HT1080 (cell line): Measurements from ENCODE around the gene TBC1D7. TPM values are rescaled to one million over a fixed set of nuclear protein-coding genes. Genes with fewer than 3 reads are reported as not detected.

Experiments
- DNase-seq: peaks from one replicate; pipeline ENCODE4 v3.0.0-alpha.2; 2015; ENCODE audit warnings: low read depth
- polyA plus RNA-seq, 2 experiments: library from polyadenylated mRNA; depleted of rRNA; stranded (reverse); fragments of >200 nt; gene quantifications; 2 replicates each; pipeline ENCODE4 v1.2.3, GENCODE V29; 2015
- total RNA-seq: library from RNA; depleted of rRNA; stranded (reverse); fragments of >200 nt; shearing (Covaris generic); gene quantifications from 2 replicates; pipeline ENCODE4 v1.2.3, GENCODE V29; 2014; rRNA removed

TBC1D7 gene
- 19.2 and 22.6 TPM in 2 replicates for total RNA-seq
- polyA plus RNA-seq (2015; cell fraction: cytosol; rRNA removed), result 28.3 and 32.7 TPM in 2 replicates
- polyA plus RNA-seq (2015; cell fraction: nucleus; rRNA removed), result 16.4 and 27.3 TPM in 2 replicates

DNA sequence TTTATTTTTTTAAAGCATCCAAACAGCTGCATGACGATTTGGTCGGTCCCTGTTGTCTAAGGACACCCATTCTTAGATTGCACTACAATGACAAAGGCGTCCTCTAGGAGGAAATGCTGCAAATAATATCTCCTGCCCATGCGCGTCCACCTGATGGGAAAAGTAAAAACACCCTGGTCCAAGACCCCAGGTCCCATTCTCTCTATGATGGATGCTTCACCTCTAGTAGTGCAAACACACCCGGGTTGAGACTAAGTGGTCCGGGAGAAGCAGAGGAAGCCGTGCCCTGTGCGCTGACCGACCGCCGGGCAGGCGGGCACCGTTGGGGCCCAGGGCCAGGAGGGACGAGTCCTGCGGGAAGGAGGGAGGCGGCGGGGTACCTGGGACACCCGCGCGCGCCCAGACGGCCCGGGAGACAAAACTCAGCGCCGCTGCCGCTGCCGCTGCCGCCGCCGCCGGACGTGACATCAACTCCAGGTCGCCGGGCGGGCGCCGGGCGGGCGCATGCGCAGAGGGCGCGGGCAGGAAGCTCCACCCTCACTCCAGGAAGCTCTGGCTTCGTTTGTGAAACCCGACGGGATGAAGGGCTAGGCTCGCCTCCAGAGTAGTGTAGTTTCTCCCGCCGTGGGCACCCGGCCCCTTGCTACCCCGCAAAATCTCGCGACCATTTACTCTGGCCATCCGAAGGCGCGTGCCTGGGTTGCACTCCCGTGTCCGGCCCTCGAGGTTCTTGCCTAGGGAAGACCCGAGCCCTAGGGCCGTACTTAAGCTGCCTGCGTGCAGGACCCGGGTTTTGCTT, at the start of gene TBC1D7:
TBC1D7 (minus strand) TSS at position 462 of the 799 bp plus-strand sequence. CDS start 1,639 bp downstream, outside the sequence.
- peak; percentile 92 for DNase-seq

DNA sequence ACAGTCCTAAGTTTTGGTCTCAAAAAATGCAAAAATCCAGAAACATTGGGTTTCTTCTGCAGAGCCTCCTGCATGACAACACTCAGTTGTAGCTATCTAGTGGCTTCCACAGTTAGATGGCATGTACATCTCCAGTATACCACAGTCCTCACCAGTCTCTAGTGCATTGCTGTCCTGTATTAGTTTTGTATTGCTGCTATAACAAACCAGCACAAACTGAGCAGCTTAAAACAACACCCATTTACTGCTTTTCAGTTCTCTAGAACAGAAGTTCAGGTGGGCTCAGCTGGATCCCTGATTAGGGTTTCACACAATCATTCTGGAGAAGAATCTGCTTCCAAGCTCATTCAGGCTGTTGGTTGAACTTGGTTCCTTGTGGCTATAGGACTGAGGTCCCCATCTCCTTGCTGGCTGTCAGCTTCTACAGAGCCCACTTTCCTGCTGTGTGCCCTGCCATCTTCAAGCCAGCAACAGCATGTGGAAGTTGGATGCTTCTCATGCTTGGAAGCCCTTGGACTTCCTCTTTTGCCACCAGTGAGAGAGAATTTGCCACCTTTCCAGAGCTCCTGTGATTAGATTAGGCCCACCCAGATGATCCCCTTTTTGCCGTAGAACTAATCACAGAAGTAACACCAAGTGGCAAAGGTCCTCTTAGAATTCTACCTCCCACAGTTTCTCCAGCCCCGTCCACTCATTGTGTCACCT, 48.9 kb upstream of the TBC1D7 start:
- DNase-seq, result no peak

DNA sequence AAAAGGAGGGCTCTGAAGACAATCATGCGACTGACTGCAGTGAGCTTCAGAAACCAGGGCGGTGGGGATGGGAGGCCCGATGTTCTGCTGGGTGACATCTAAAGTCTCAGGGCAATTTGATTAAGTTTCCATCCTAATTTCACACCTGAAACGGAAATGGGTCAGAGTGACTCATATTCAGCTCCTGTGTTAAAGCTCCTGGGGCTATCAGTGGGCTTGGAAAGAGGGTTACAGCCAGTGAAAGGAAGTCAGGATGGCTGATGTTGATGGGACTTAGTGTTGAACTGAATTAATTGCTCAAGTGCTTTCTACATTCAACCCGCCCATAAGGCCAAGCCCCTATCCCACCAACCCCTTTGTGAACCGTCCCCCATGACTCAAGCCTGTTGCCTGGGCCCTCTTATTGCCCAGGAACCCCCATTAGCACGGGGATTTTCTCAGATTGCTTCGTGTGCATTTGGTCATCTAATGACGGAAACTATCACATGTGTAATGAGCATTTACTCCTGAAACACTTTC, 47.1 kb upstream of the TBC1D7 start:
- peak; percentile 26 for DNase-seq

DNA sequence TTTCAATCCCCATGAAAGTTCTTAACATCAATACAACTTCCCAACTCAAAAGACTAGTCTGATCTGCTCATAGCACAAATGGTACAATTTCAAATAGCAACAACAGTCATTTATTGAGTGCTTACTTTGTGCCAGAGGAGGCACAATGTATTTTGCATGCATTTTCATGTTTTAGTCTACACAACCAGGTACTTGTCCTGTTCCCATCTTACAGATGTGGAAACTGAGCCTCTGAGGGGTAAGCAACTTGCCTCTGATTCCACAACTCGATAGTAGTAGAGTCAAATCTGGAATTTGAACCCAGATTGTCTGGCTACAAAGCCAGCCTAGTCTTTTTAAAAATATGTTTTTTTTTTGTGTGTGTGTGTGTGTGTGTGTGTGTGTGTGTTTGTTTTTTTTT, 45.6 kb upstream of the TBC1D7 start:
- DNase-seq, result no peak

DNA sequence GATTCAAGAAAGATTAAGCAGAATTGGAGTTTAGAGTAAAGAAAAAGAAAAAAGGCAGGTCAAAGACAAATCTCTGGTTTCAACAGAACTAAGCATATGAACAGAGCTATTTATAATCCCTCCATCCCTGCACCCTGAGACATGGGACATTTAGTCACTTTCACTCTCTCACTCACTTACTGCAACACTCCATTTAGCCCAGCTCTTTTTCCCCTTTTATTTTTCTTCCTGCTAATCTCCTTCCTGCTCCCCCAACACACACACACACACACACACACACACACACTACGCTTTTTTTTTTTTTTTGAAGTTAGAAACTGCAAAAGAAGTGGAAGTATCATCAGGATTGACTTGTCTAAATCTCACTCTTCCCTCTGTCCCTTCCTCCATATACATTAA, 45.1 kb upstream of the TBC1D7 start:
- DNase-seq, result no peak

DNA sequence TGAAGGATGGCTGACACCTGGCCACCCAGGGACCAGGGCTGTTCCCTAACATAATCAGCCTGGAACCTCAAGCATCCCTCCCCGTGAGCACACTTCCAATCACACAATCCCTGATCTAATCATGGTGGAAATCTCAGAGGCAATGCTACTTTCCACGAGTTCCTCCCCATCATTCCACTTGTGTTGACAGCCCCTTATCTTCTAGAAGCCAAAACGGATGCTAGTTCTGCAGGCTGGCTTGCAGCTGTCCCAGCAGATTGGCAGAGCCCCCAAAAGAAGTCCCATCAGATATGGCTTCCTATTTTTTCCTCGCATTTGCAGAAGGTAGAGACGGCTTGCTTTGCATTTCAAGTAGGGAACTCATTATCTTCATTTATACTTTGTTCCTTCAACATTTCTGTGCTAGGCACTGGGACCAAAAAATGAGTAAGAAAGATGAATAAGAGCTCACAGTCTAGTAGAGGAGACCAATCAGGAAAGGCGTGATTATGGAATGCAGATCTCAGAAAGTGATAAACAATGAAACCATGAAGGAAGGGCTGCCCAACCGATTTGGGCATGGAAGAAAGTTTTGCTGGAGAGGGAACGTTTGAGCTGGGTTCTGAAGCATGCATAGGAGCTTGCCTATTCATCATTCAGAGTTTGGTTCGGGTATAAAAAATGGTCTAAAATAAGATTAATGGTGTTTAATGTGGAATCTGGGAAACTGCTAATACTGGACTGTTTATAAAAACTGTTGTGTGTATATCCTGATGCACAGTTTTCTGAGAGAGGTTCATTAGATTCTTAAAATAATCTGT, 44.6 kb upstream of the TBC1D7 start:
- no peak for DNase-seq

DNA sequence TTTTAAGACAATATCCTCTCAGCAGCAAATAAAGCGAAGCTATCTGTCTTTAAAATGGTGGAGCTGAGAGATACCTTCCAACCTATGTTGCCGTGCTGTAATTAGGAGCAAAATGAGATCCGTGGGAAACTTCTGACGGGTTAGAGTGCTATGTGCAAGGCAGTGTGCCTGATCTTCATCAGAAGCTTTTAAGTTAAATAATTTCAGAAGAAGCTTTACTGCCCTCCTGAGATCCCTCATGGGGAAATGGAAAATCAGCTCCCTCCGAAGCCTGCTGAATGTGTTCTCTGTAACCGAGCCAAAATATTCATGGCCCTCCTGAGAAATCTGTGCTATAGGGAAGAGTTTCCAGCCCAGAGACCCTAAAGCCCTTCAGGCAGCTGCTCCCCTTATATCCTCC, 43.7 kb upstream of the TBC1D7 start:
- no peak for DNase-seq

DNA sequence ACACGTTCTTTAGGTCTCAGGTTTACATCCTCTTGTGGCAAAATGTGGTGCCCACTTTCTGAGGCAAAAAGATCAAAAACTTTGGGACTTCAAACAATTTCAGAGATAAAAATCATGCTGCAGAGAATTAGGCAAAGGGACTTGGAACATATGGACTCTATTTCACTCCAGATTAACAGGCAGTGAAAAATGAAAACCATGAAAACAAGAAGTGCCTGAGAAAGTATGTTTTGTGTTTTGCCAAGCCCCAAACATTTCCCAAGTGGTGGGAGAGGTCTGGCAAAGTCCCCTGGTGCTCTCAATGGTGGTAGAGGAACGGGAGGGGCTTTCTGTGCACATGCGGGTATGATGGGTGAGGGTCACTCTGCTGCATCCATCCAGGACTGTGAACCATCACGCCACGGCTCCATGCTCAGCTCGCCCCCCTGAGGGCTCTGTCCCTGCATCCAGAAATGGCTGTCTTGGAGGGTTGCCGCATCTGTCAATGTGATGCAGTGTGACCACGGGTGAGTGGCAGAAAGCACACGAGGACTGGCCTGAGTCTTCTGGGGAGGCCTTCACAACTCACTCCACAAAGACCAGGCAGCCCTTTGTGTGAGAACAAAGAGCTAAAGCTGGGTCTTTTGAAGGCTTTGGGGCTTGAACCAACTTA, 43.2 kb upstream of the TBC1D7 start:
- no peak for DNase-seq

DNA sequence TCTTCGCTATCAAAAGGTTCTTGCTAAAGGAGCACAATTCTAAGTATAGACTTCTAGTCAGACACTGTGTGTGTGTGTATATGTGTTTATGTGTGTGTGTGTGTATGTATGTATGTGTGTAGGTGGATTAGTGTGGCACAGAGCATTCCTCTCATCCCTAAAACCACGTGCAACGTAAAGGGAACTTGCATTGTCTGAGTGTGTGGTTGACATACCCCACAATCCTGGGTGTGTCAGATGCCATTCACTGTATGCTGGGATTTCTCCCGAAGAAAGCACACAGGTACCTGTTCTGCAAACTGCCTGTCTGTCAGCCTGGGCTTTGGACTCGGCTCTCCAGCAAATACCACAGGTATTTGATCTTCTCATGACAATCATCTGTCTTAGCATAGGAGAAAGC, 42.3 kb upstream of the TBC1D7 start:
- no peak for DNase-seq

DNA sequence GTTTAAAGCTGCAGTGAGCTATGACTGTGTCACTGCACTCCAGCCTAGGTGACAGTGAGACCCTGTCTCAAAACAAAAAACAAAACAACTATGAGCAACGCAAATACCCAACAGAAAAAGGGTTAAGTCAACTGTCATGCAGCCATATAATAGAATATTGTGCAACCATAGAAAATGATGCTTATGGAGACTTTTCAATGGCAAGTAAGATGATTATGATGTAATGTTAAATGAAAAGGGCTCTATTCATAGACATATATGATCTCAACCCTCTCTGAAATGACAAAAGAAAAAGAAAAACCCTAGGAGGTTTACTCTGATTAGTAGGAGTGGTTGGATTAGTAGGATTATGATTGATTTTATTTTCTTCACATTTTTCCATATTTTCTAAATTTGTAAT, 41.3 kb upstream of the TBC1D7 start:
- DNase-seq, result no peak

DNA sequence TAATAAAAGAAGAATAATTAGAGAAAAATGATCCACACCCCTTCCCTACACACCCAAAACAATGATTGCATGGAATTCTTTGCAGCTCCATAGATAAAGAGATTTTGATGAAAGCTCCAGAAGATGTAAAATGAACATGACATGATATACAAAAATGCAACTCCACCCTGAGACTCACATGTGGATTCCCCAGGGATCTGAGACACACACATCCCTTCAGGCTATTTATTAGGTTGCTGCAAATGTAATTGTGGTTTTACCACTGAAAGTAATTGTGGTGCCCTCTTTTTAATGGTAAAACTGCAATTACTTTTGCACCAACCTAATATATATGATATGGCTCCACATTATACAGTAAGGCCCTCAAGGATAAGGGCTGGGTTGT, 40.4 kb upstream of the TBC1D7 start:
- DNase-seq, result no peak

DNA sequence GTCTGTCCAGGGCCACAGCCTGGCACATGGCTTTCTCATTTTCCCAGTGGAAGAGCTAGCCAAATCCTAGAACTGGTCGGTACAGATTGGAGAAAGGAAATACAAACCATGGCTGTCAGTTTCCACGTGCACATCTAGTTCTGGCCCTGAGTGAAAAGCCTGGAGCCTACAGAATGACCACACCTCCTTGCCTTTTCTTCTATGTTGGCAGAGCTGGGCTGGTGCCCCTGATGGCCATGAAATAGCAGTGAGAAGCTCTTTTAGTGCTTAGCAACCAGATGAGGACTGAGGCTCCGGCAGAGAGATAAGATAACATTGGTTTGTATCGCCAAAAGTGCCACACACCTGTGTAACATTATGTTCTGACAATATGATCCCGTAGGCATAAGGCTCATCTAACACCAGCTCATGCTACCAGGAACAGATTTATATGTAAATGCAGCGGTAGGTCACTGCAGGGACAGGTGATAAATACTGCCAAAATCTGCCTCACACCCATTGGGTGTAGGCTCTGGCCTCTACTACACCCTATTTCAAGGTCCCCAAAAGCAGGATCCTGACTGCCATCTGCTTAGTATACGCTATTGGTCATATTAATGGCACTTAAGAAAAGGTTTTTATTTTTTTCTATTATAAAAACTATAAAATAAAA, 39.9 kb upstream of the TBC1D7 start:
- DNase-seq, result no peak

DNA sequence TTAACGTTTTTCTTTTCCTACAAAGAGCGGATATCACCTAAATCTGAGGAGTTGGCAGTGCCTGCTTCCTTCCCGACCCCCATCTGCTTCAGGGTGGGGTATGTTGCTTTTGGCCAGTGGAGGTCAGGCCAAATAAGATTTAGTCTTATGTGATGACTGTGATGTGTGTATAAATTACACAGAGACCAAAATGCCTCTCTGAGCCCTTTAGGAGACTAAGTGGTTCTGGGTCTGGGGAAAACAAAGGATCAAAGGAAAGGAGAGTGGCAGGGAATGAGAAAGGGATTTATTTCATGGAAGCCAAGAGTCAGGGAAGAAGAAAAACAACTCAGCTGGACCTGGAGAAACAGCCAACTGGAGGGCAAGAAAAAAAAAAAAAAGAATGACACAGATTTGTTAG, 39.1 kb upstream of the TBC1D7 start:
- no peak for DNase-seq

DNA sequence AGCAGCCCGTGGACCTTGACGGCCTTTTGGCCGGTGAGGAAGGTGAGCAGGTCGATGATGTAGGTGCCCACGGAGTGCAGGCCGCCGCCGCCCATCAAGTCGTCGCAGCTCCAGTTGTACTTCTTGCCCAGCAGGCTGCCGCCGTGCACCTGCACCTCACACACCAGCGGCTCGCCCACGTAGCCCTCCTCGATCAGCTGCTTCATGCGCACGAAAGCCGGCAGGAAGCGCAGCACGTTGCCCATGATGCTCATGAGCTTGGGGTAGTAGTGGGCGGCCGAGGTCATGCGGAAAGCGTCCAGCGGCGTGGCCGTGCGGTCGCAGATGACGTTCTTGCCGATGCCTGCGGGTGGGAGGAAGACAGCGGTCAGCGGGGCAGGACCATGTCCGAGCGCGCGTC, 37.0 kb upstream of the TBC1D7 start:
- DNase-seq, result no peak

DNA sequence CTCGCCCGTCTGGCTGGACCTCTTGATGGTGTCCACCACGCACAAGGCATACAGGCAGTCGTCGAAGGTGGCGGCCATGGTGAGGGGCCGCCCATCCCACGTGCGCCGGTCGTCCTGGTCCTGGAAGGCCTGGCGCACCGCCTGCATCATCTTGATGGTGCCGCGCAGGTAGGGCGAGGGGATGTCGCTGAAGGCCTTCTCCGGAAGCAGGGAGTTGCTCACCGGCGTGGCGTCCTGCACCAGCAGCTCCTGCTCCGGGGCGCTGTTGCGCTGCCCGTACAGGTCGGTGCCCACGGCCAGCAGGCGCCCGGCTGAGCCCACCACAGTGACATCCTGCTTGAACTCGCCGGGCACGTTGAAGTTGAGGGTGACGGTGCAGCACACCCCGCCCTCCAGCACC, 36.5 kb upstream of the TBC1D7 start:
- no peak for DNase-seq

DNA sequence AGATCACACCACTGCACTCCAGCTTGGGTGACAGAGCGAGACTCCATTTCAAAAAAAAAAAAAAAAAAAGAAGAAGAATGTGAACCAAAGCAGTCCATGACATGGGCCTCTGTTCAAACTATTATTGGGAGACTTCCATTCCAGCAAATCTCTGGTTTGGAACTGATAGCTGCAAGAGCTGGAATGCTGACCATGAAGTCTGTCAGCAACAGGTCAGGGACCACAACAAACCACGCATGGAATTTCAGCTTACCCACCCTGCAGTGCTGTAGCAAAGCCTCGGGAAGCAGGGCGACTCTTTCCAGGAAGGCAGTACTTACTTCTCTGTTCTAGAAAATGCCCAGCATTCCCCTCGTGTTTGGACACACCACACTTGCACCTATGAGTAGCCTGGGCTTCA, 34.1 kb upstream of the TBC1D7 start:
- DNase-seq, result no peak

DNA sequence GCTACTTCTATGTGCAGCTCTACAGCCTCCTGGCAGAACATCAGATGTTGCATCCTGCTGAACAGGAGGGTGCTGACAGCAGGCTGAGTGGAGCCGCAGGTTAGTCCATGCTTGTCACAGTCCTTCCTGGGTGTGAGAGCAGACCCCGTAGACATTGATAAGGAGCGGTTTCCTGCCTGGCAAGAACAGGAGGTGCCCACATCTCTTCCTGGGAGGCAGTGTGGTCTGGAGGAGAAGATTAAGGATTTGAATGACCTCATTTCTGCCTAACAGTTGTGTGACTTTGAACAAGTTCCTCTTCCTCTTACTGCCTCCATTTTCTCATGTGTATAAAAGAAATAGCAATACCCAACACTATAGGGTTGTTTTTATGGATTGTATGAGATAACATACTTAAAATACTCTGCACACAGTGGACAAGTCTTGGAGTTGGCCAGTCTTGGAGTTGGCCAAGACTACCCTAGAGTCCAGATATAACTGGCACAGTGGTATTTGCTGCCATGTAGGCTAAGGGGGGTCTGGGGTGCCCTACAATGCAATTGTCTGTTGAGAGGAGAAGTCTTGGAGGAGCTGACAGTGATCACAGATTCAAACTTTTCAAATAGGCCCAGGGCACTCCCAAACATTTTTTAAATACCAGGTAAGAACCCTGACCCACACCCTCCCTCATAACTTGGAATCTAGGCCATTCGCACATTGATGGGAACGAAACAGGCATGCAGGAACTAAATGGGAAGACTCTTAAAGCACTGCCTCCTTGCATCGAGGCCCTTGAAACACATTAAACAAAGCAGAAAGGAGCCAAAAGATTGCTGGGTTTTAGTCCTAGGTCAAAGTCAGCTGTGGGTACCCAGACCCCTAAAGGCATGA, 32.6 kb upstream of the TBC1D7 start:
- DNase-seq, result peak; percentile 54

DNA sequence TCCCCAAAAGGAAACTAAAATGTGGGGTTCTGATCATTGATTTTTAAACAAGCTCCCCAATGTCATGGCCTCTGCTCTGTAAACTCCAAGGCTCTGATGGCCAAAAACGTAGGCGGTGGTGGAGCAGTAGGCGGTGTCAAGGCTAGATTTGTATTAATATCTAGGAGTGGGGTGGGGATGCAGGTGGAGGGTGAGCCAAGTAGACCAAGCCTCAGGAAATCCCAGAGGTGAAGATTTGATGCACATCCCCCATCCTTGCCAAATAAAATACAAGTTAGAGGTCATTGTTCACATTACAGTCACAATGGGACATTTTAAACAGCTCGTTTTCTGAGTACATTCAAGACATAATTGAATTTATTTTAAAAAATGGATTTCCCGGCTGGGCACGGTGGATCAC, 30.9 kb upstream of the TBC1D7 start:
- no peak for DNase-seq

DNA sequence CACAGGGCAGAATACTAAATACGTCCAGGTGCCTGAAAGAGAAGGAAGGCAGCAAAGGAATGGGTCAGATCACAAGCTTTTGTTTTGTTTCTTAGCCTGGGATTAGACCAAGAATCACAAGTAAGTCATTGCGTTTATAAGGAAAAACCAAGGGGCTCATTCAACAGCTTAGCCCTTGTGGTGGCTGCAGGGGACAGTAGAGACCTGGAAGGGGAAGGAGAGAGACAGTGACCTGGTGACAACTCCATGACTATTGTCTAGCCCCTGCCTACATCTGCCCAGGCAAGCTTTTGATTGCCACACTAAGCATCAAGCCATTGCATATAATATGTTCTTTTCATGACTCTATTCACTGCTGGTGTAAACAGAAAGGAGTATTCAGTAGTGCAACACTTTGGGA, 30.2 kb upstream of the TBC1D7 start:
- no peak for DNase-seq
